Astrocyte of the spinal cord (primary cell): ENCODE data around the gene SYT12.
"Not testable (repeated sequence)": the region's sequence is repeated elsewhere in the genome, so short reads cannot be mapped to it uniquely, and the experiment has no call there.

Experiments
- DNase-seq: peaks from one replicate; pipeline ENCODE4 v3.0.0; 2011; ENCODE audit warnings: low read depth, low spot score
- H3K4me3 ChIP-seq: 2 replicates; pipeline ENCODE4 v1.5.1; 2011; ENCODE audit warnings: low read depth, mild to moderate bottlenecking, low read length, moderate library complexity
- CTCF ChIP-seq: IDR thresholded peaks from 2 replicates; pipeline ENCODE4 v1.5.1; 2012; ENCODE audit warnings: low read depth, mild to moderate bottlenecking, low read length, inconsistent platforms
- in situ Hi-C: cut with HindIII; loops from 2 replicates; pipeline ENCODE4 v1.10.0; 2017; ENCODE audit warnings: low sequenced_read_pairs

Gene SYT12

GRCh38 chr11:66996609-66997273 is 26.2 kb upstream of the SYT12 start:
- in situ Hi-C loops, result no loop called here
- TF ChIP-seq CTCF, result no peak
- no peak for DNase-seq
- H3K4me3 ChIP-seq, result no peak overlapping the region

- in situ Hi-C loops, result no loop called here
- DNase-seq, result no peak
- H3K4me3 ChIP-seq, result no peak overlapping the region
- no peak for TF ChIP-seq CTCF
Measured at GRCh38 chr11:66999555-66999954, 23.4 kb upstream of the SYT12 start.

- H3K4me3 ChIP-seq, result no peak overlapping the region
- in situ Hi-C loops, result no loop called here
- no peak for DNase-seq
- no peak for TF ChIP-seq CTCF
Measured at GRCh38 chr11:67001332-67001731, 21.6 kb upstream of the SYT12 start.

- no peak overlapping the region for H3K4me3 ChIP-seq
- no peak for DNase-seq
- TF ChIP-seq CTCF, result no peak
- in situ Hi-C loops, result no loop called here
Measured at GRCh38 chr11:67002297-67002913, 20.5 kb upstream of the SYT12 start.

- no peak for DNase-seq
- no peak overlapping the region for H3K4me3 ChIP-seq
- TF ChIP-seq CTCF, result no peak
- in situ Hi-C loops, result no loop called here
Measured at GRCh38 chr11:67002921-67003411, 20.0 kb upstream of the SYT12 start.

- in situ Hi-C loops, DNase-seq: not testable (repeated sequence)
Measured at GRCh38 chr11:67005200-67005599, 17.7 kb upstream of the SYT12 start.

More at GRCh38 chr11:67005200-67005599, 17.7 kb upstream of the SYT12 start:
- H3K4me3 ChIP-seq, result not testable (repeated sequence)
